HG03103 (cell line): ENCODE measurements around the gene GPR139.

Experiments
- ATAC-seq: cut with Tn5 transposase; IDR thresholded peaks from one replicate; pipeline ENCODE4 v1.9.1; 2021; ENCODE audit warnings: low read depth; ENCODE audit not compliant: unreplicated experiment

The GPR139 gene

GRCh38 chr16:19991614-19992013 lies 82.1 kb downstream of the GPR139 start:
- ATAC-seq = no peak

DNA sequence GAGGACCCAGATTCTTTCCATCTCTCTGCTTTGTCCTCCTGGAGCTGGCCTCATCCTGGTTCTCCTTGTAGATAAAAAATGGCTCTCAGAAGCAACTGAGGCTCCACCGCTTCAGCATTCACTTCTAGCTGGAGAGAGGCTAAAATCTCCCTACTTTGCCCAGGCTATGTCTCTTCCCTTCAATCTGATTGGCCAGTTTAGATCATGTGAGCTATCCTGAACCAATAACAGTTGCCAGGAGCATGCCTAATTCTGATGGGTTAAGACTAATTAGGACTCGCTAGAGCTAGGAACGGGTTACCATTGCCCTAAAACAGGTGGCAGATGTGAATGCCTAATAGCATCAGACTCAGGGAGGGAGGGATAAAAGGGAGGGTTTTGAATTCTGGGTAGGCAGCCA lies 89.6 kb downstream of the GPR139 start:
- ATAC-seq = no peak
